NCI-H1694 (cell line): ENCODE data around the gene C12orf54.
"Not testable (repeated sequence)": the region's sequence is repeated elsewhere in the genome, so short reads cannot be mapped to it uniquely, and the experiment has no call there.

ENCODE experiments used
- DNase-seq: peaks from one replicate; lab custom pipeline; 2025; lab: John Stamatoyannopoulos, UW

Gene C12orf54

GRCh38 chr12:48510111-48510510, 27.8 kb downstream of the C12orf54 start:
- no peak for DNase-seq

DNA sequence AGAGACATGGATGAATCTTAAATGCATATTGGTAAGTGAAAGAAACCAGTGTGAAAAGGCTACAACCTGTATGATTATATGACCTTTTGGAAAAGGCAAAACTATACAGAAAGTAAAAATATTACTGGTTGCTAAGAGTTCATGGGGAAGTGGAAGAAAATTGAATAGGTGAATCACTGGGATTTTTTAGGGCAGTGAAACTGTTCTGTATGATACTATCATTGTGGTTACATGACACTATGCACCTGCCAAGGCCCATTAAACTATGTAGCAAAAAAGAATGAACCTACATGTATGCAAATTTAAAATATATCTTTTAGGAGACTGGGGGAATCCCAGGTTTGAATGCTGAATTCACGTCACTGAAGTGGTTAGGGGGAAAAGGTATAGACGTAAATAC, 30.6 kb downstream of the C12orf54 start:
- DNase-seq, result no peak

DNA sequence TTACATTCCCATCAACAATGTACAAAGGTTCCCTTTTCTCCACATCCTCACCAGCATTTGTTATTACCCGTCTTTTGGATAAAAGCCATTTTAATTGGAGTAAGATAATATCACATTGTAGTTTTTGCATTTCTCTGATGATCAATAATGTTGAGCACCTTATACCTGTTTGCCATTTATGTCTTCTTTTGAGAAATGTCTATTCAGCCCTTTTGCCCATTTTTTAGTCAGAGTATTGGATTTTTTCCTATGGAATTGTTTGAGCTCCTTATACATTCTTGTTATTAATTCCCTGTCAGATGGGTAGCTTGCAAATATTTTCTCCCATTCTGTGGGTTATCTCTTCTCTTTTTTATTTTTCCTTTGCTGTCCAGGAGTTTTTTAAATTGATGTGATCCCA, 32.4 kb downstream of the C12orf54 start:
- DNase-seq, result no peak

- not testable (repeated sequence) for DNase-seq
These were observed 38.1 kb downstream of the C12orf54 start for GRCh38 chr12:48520381-48520780.

DNA sequence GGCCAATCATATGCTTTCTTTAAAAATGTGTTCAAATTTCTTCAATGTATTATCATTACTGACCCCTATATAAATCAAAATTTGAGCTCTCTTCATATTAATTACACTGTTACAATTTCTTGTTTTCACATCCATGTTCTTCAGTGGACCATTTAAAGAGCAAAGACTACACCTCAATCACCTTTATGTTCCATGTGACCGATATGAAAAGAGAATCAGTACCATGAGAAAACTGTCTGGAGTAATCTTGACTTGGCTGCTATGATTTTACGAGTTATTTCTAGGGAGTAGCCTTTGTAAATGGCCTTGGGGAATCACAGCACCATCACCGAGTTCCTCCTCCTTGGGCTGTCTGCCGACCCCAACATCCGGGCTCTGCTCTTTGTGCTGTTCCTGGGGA, 43.0 kb downstream of the C12orf54 start, which contains the start of gene OR8S1:
Gene OR8S1, plus strand, starts transcription at position 301 of the 400 bp plus-strand sequence. Its CDS starts 0 bp downstream, at position 301.
- no peak for DNase-seq

GRCh38 chr12:48527891-48528670, 45.8 kb downstream of the C12orf54 start:
- DNase-seq, result no peak

- DNase-seq, result no peak
These were observed 50.3 kb downstream of the C12orf54 start for GRCh38 chr12:48532601-48533000.

- no peak for DNase-seq
These were observed 54.3 kb downstream of the C12orf54 start for GRCh38 chr12:48536602-48537001.

- no peak for DNase-seq
These were observed 60.1 kb downstream of the C12orf54 start for GRCh38 chr12:48542300-48542928.

GRCh38 chr12:48545833-48546469, 63.7 kb downstream of the C12orf54 start:
- DNase-seq, result no peak
